ENCODE data around the gene ACOD1. TPM values are rescaled to one million over a fixed set of nuclear protein-coding genes. Genes with fewer than 3 reads are reported as not detected.

The ACOD1 gene
- total RNA-seq, 4 donors from 2014 or later = not detected

- no peak overlapping the region for H3K4me3 ChIP-seq (ENCODE audit: low read depth, poor library complexity, severe bottlenecking)
- TF ChIP-seq CTCF (IDR thresholded peaks at IDR 0.05) = no peak
- TF ChIP-seq POLR2A (IDR thresholded peaks at IDR 0.05) = no peak
- whole genome bisulfite sequencing, 2 donors = 72 to 73% methylated on average over 3 of the region's 3 CpGs
- intact Hi-C loops (cut with DNase I; ENCODE audit: low total_unique reads) = no loop called here
- DNase-seq (ENCODE audit: low spot score in 2 of 2) = no peak
Measured at GRCh38 chr13:76939215-76939614, 9.1 kb upstream of the ACOD1 start.

- no peak for TF ChIP-seq CTCF (IDR thresholded peaks at IDR 0.05)
- TF ChIP-seq POLR2A (IDR thresholded peaks at IDR 0.05) = no peak
- 92 to 95% methylated on average over 4 of the region's 4 CpGs for WGBS, 2 donors
- DNase-seq (ENCODE audit: low spot score in 2 of 2) = no peak
- intact Hi-C loops (cut with DNase I; ENCODE audit: low total_unique reads) = no loop called here
- H3K4me3 ChIP-seq (ENCODE audit: low read depth, poor library complexity, severe bottlenecking) = no peak overlapping the region
Measured at GRCh38 chr13:76942363-76942762, 5.9 kb upstream of the ACOD1 start.

- no peak for DNase-seq (ENCODE audit: low spot score in 2 of 2)
- TF ChIP-seq POLR2A (IDR thresholded peaks at IDR 0.05) (no peak), CTCF (IDR thresholded peaks at IDR 0.05) (no peak)
- no peak overlapping the region for H3K4me3 ChIP-seq (ENCODE audit: low read depth, poor library complexity, severe bottlenecking)
- intact Hi-C loops (cut with DNase I; ENCODE audit: low total_unique reads) = no loop called here
- 85 to 90% methylated on average over 2 of the region's 2 CpGs for WGBS, 2 donors
Measured at GRCh38 chr13:76943646-76944045, 4.7 kb upstream of the ACOD1 start.

- 21 to 24% methylated on average over 4 of the region's 4 CpGs for WGBS, 2 donors
- intact Hi-C loops (cut with DNase I; ENCODE audit: low total_unique reads) = no loop called here
- no peak overlapping the region for H3K4me3 ChIP-seq (ENCODE audit: low read depth, poor library complexity, severe bottlenecking)
- no peak for DNase-seq (ENCODE audit: low spot score in 2 of 2)
- TF ChIP-seq CTCF (IDR thresholded peaks at IDR 0.05) (no peak), POLR2A (IDR thresholded peaks at IDR 0.05) (no peak)
Measured at GRCh38 chr13:76944456-76944855, 3.9 kb upstream of the ACOD1 start.

- 85 to 100% methylated on average over 2 of the region's 2 CpGs for WGBS, 2 donors
- intact Hi-C loops (cut with DNase I; ENCODE audit: low total_unique reads) = no loop called here
- no peak for TF ChIP-seq POLR2A (IDR thresholded peaks at IDR 0.05)
- TF ChIP-seq CTCF (IDR thresholded peaks at IDR 0.05) = no peak
- no peak overlapping the region for H3K4me3 ChIP-seq (ENCODE audit: low read depth, poor library complexity, severe bottlenecking)
- no peak for DNase-seq (ENCODE audit: low spot score in 2 of 2)
Measured at GRCh38 chr13:76950101-76950500, 1.8 kb downstream of the ACOD1 start.

- intact Hi-C loops (cut with DNase I; ENCODE audit: low total_unique reads) = no loop called here
- 34 to 35% methylated on average over 3 of the region's 3 CpGs for WGBS, 2 donors
- TF ChIP-seq POLR2A (IDR thresholded peaks at IDR 0.05) = no peak
- TF ChIP-seq CTCF (IDR thresholded peaks at IDR 0.05) = no peak
- no peak overlapping the region for H3K4me3 ChIP-seq (ENCODE audit: low read depth, poor library complexity, severe bottlenecking)
- DNase-seq (ENCODE audit: low spot score in 2 of 2) = no peak
Measured at GRCh38 chr13:76953968-76954367, 5.7 kb downstream of the ACOD1 start.
